D341Med (cell line): ENCODE data around the gene SNRPA1.

Experiments used
- DNase-seq: peaks from one replicate; pipeline ENCODE4 v3.0.0; 2012; ENCODE audit warnings: low spot score

The SNRPA1 gene

DNA sequence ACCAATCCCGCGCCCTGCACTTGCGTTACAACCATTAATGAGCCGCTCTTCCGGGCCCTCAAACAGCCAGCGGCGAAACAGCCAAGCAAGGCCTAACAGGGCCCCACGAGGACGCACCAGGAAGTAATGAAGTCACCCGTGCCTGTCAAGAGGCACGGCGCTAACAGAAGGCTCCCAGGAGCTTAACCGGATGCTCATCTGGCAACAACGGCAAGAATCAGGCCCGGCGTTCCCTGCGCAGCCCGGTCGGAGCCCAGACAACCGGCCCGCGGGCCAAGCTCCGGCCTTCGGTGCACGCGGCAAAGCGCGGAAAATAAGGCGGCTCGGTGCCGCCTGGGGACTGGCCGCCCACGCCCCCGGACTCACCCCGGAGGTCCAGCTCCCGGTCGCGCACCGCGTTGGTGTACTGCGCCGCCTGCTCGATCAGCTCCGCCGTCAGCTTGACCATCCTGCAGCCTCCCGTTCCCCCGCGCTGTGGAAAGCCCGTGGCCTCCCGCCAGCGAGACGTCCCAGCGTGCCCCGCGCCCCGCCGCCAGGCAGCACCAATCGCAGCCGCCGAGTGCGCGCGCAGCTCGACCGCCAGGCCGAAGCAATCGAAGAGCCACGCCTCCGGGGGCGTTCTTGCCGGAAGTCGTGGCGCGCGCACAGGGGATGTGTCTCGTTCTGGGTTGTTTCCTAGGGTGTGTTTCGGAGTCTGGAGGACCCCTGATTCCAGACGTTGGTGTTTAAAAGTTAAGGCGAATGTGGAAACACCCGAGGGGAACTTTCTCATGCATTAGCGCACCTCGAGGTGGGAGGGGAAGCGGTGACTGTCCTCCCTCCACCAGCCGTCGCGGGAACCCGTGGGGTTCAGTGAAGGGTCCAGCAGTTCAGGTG is at the start of gene SNRPA1:
Gene SNRPA1, minus strand, starts transcription at position 518 of the 876 bp plus-strand sequence. Its CDS starts 70 bp downstream, at position 448.
- DNase-seq = peak; percentile 99

DNA sequence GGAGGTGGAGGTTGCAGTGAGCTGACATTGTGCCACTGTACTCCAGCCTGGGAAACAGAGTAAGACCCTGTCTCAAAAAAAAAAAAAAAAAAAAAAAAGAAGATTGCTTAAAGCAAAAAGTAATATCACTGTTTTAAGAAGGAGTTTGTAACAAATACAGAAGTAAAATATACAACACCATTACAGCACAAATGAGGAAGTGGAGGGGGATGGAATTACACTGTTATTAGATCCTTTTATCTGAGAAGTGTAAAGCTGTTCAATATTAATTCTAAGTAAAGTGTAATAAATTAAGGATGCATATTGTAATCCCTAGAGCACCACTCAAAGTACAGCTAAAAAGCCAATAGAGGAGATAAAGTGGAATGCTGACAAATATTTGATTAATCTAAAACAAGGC is 47.0 kb upstream of the SNRPA1 start:
- DNase-seq = no peak

DNA sequence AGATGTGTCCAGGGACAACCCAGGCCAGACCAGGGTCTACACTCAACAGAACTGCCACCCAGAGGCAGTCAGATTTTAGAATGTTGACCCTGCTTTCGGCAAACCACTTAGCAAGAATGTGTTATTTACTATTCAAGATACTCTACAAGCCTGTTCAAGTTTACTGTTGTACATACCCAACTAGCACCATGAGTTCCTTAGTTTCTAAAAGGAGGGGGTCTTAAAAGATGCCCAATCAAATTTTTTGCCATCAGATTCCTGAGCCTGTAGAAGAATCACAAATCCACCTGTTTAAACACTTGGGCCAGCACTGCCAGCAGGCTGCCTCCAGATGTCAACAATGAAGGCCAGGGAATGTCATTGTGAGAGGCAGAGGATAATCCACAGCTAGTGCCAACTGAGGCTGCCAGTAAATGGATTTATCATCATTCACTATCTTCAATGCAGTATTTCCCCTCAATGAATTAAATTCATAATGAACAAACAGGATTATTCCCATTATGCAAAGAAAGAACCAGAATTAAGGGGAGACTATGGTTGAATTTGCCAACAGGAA is 43.5 kb upstream of the SNRPA1 start:
- no peak for DNase-seq

DNA sequence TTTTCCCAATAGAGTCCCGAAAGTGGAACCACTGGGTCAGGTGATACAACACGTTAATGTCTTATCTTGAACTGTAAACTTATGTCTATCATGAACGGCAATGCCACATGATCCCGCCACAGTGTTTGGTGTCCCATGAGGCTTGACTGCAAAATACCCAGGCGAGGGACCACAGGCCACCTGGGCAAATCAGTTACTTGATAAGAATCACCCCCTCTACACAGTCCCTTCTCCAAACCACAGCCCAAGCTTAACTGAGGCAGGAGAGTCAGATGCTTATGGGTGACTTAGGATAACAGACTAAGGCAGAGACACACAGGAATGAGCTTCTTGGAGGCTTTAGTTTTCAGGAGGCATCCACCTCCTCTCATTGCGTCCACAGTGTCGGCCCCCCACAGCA is 42.9 kb upstream of the SNRPA1 start:
- no peak for DNase-seq

DNA sequence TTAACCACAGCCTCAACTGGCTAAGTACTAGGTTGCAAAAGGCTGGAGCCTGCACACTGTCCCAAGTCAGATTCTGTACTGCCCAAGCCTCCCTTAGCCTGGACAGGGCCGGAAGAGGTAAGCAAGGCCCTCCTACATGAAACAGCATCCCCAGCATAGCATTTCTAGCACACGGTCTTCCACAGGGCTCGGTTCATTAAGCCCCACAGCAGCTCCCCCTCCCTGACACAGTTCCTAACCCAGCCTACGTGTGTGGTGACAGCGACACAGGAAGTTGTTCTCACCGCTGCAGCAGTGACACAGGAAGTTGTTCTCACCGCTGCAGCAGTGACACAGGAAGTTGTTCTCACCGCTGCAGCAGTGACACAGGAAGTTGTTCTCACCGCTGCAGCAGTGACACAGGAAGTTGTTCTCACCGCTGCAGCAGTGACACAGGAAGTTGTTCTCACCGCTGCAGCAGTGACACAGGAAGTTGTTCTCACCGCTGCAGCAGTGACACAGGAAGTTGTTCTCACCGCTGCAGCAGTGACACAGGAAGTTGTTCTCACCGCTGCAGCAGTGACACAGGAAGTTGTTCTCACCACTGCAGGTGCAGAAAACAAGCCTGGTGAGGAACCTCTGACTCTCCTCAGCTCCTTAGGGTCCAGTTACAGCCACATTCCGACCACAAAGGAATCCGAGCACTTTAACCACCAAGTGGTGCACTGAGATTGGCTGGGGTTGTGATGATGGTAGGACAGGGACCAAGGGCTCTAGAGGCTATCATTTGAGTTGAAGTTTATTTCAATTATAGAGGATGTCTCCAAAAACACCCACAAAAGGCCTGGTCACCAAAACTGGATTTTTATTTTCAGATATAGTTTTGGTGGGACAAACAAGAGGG is 39.1 kb upstream of the SNRPA1 start:
- peak; percentile 80 for DNase-seq

DNA sequence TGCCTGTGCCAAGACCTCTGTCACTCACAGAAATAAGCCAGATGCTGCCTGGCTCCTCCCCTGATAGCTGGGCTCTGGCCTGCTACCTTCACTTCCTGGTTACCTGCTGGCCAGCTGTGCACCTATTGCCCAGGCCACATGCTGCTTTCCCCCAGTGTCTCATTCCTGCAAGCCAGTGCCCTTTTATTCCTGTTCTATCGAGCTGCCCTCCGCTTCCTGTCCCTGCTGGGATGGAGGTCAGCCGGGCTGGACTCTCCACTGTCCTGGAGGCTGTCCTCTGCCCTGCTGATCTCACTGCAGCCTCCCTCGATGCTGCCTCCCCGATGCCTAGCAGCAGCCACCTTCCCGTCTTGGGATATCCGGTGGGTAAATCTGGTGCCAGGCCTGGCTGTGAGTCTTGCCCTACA is 37.0 kb upstream of the SNRPA1 start:
- DNase-seq = no peak

DNA sequence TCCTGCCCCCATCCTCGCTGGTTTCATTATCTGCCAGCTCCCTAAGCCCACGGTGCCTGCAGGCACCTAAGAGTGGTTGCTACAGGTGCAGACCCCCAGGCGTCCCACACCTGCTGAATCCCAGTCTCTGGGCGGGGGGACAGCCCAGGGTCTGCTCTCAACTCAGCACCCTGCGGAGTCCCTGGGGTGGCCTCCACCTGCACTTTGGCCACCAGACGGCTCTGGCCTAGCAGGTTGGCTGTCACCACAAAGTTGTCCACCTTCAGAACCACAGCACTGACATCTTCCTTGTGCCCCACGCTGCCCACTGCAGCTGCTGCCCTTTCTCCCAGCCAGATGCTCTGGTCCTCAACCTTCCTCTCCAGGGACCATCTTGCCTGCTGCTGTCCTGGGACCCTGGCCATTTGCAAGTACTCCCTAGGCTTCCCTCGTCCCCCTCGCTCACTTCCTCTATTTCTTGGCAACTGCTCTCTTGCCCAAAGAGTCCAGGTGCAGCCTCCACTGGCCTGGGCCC is 34.9 kb upstream of the SNRPA1 start:
- DNase-seq = no peak

DNA sequence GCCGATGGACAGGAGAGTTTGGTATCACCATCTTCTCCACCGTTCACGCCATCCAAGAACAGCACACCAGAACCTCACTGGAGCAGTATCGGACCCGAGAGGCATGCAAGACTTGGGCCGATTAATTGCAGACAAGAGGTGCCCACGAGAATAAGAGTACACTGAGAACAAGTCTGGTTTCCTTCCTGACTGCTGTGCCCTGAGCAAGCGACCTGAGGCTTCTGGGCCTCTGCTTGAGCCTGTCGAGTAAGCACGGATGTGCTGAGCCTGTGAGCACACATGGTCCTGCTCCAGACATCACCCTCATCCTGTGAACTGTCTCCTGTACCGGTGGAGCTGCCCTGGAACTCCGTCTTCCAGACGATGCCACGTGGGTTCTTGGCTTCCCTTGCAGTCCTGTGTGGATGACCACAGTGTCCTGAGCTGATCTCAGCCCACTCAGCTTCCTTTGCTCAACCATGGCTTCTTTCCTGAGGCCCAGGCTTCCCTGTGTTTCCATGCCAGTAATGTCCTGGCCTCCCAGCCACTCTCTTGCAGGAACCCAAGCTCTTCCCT is 34.3 kb upstream of the SNRPA1 start:
- no peak for DNase-seq

DNA sequence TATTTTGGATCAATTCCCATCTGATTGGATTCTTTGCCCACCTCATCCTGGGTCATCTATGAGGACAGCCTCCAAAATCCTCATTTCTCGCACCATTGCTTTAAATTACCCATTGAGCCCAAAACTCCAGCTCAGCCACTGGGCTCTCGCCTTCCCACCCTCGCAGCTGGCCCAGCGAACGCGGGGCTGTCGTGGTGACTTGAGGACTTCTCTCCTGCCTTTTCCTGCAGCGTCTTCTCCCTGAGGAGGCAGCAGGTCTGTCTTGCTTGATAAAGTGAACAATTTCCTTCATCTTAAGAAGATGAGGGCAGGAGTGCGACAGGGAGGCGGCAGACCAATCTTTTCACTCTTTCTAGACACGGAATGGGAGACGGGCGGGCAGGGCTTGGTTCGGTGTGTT is 33.0 kb upstream of the SNRPA1 start:
- DNase-seq = no peak

DNA sequence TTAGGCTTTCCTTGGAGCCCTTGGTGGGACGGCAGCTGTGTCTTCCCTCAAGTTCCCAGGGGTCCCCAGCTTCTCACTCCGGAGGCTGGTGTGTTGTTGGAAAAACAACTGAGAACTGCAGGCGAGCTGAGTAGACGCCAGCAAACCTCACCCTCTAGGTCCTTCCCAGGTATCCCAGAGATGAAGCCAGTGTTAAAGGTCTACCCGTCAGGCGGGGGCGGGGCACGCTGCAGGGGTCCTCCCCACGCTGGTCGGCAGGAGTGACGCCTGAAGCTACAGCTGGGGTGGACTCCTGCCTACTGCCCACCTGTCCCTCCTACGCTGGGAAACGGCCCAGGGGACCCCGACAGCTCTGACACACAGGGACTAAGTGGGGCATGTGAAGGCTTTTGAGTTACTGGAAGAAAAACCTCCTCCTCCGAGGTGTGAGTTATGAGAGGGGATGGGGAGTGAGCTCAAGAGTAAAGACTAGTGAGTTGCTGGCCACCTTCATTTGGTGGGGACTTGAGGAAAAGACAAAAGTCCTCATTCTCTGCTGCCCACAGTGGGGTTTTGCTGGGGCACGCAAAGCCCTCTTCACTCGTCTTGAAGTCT is 32.2 kb upstream of the SNRPA1 start:
- no peak for DNase-seq

DNA sequence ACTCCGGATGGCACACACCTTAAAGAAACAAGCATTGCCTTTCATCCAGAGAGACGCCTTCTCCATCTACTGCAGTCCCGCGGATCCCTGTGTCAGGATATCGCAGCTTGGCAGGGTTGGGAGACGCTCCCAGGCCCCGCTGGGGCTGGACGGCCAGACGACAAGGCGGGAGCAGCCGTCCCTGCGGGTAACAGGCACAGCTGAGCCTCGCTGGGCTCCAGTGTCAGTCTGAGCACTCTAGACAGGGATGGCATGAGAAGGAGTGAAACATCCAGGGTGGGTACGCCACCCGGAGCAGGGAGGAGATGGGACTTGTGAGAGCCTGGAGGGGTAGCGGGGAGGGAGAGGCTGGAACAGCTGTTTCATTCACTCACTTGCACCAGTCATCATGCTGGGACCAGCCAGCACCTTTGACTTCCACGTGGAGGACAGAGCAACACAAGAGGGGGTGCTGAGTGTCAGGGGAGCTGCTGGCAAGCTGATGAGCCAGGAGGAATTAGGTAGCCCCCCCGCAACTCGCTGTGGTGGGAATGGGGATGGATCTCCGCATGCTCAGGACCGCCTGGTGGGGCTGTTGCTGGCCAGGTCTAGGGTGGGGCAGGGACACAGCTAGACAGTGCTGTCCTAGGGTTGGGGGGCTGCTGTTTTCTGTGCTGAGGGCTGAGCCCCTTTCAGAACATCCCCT is 31.6 kb upstream of the SNRPA1 start:
- DNase-seq = no peak

DNA sequence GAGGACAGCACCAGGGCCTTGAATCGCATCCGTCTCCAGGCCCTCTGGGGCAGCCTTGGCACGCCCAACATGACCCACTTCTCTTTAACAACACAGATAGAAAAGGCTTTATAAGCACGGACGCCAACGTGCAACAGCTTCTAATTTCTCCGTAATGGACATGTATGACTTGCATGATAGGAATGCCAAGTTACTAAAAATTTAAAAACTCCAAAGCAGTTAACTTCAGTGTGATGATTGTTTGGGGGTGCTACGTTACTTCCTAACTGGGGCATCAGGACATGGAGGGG is 30.9 kb upstream of the SNRPA1 start:
- no peak for DNase-seq

DNA sequence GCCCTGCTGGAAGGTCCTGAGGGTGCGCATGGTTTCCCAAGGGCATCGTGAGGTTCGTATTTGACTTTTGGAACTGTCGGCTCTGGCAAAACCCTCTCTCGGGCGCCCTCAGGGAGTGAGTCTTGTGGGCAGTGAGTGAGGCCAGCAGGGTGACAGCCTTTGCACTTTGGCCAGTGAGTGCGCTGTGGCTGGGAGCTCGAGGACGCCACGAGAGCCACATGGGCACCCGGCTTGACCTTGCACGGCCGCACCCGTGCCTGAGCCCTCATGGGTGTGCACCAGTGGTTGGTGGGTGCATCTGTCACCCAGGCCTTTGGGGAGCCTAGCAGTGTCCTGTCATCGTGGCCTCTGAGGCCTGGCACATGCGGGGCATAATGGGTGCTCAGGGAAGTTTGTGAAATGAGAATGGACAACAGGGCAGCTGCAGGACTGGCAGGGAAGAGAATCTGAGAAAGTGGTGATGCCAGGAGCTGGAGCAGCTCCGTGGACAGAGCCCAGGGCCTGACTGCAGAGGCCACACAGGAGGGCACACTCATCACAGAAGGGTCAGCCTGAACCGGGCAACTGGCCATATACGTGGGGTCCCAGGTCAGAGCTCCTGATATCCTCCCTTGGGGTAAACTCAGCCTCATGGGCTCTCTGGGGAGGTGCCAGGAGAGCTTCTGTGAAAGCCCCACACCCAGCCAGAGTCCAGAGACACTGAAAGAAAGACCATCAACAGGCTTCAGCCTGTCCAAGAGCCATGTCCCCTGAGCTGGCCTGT is 30.4 kb upstream of the SNRPA1 start:
- no peak for DNase-seq

DNA sequence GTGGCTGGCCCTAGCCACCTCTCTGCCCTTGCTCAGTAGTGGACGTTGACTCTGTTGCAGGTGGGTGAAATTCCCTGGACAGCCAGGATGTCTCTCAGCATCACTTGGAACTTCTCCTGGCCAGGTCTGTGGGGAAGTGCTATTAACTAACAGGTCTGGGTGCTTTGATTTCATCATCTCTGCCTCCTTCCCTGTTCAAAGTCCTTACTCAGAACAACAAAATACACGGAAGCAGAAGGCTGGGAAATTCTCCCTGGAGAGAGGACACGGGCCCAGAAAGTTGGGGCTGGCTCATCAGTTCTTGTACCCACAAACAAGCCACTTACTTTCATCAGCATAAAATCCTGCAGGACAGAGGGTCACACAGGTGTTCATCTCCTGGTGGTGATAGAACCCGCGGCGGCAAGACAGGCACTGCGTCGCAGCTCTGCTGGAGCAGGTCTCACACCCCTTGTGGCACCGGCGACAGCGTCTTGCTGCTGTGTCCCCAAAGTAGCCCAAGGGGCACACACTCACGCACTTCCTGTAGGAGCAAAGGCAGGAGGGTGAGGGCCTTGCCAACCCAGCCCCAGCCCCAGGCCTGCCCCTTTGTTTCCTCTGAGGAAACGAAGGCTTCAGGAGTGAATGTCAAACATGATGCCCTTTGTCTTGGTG is 29.6 kb upstream of the SNRPA1 start:
- no peak for DNase-seq

DNA sequence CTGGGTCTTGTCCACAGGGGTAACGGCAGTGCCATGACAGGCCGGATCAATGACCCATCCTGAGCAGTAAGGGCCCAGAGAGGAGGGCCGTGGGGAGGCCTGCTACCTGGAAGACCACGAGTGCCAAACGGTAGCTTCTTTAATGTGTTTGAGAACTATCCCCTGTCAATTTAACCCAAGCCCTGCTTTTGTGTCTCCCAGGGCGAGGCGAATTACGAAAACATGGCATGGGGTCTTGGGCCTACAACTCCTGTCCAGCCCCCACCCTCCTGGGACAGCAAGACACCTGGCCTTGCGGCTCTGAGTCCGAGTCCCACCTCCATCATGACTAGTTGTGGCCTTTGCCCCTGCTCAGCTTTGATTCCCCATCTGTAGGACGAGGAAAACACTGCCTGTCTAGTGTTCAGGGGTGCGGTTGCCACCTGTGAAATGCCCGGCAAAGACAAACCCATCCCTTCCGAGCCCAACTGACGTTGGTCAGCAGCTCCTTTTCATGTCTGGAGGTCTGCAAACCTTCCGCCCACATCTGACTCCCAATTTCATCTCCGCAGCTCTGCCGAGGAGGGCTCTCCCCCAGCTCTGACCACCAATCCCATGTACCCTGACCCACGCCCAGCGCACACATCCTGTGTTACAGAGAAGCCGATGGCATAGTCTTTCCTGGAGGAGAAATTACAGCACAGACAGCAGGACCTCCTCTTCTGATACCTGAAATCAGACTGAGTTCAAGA is 28.9 kb upstream of the SNRPA1 start:
- DNase-seq = no peak

DNA sequence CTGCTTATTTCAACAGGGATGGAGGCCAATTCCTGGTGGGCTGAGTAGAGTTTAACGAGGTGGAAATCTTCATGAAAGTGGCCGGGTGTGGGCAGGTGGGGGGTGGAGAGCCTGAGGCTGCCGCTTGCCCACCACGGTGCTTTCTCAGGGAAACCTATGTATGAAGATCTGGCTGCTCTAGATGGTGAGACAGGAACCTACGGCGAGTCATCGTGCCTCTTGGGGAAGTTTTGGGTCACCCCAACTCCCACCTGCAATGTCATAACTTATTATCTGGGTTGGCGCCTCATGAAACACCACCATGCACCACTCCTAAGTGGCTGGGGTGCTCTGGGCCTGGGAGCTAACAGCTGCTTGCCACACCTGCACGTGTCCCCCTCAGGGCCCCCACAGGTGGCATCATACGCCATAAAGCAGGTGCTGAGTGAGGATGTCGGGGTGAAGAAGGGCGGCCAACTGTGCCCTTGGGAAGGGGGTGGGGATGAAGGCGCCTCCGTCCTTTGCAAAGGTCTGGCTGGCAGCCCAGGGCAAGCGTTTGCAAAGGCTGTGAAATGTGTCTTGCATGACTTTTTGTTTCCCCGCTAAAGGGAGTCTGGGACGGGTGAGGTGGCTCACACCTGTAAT is 27.9 kb upstream of the SNRPA1 start:
- DNase-seq = no peak

DNA sequence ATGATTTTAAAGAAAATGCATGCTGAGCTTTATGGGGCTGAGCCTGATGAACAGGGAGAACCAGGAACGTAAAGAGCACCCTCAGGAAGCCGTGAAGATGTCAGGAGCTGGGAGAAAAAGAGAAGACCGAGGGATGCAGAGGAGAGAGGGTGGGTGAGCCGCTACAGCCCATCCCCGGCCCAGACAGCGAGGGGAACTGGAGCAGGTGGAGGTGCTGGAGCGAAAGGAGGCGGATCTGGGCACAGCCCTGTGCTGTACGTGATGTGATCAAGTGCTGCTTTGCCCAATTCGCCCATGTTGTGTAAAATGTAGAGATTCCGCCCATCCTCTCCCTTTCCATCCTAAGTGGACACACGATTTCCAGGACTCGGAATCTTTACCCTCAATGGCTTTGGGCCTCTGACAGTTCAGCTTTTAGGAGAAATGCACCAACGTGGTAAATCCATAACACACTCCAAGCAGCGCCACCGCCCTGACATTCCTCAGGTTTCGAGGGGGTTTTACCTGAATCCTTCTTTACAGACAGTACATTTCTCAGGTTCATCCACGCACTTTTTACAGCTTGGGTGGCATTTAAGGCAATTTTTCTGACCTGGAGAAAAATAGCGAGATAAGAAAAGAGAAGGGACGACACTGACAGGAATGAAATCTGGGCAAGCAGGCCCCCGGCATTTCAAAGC is 27.1 kb upstream of the SNRPA1 start:
- DNase-seq = no peak

DNA sequence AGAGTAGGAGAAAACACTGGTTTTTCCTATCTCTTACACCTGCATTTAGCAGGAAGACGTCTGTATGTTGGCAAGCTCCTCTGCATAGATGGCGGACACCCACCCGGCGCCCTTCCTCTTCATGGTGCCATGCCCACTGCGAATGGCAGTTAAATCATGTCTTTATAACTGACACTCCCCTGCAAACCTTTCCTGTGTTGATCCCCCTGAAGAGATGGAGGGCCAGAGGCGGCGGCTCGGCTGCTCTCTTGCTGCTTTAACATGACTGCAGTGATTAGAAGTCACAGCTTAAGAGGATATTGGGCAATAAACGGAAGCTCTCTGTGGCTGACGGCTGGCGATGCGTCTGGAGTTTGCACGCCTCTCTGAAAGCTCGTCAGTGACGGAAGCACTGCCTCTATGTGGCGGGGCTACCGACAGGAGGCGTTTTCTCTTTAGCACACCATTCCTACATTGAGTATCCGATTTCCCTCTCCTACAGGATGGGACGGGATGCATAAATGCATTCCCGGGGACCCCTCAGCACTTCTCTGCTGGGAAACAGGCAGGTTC is 25.5 kb upstream of the SNRPA1 start:
- peak; percentile 44 for DNase-seq
